ENCODE measurements around the gene PTCH1.

DNA sequence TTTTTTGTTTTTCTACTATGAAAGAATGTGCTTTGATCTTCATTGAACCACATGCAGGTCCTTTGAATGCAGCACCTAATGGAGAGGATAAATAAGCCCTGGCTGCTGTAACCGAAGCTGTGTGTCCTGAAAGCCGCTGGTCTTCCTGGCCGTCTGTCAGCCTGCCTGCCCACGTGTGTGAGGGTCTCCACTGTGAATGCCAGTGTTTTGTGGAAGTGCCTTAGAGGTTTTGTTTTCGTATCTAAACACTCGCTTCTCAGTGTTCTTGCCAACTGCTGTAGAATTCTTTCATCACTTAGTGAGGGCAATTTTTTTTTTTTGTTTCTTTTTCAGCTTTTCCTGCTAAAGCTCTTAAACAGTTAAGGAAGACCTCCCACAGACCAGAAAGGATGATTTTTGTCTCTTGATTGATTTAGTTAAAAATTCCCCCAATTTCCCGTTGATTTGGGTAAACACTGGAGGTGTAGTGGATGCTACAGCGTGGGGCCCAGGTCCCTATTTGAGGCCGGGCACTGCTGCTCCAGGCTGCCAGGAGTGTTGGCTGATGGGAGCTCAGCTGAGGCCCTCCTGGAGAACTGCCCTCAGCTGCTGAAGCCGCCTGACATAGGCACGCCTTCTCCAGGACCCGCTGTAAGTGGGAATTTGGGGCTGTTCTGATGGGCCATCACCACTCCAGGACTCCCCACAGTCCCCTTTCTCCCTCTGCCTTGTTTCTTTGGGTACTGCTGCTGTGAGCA is 29.2 kb upstream of the PTCH1 start:
- no peak for TF ChIP-seq POLR2A (IDR thresholded peaks at IDR 0.05)
- no peak for TF ChIP-seq CTCF (IDR thresholded peaks at IDR 0.05)
